ENCODE data around the gene TMEM25.
"Not testable (repeated sequence)": the region's sequence is repeated elsewhere in the genome, so short reads cannot be mapped to it uniquely, and the experiment has no call there.

The TMEM25 gene

GRCh38 chr11:118530683-118531596 is at the start of gene TMEM25:
TSS of gene TMEM25 (plus strand) at chr11:118531192. CDS start at chr11:118531802, 610 bp downstream.
- peak; percentile 47 for DNase-seq

GRCh38 chr11:118481238-118481637 is 49.8 kb upstream of the TMEM25 start:
- not testable (repeated sequence) for DNase-seq

GRCh38 chr11:118484405-118484804 is 46.6 kb upstream of the TMEM25 start:
- no peak for DNase-seq

GRCh38 chr11:118485273-118485672 is 45.7 kb upstream of the TMEM25 start:
- DNase-seq, result no peak

GRCh38 chr11:118488480-118489109 is 42.4 kb upstream of the TMEM25 start:
- DNase-seq, result peak; percentile 14

- no peak for DNase-seq
These were observed 40.0 kb upstream of the TMEM25 start for GRCh38 chr11:118491041-118491440.

- no peak for DNase-seq
These were observed 33.2 kb upstream of the TMEM25 start for GRCh38 chr11:118497831-118498230.

- DNase-seq, result no peak
These were observed 27.8 kb upstream of the TMEM25 start for GRCh38 chr11:118503216-118503615.

GRCh38 chr11:118511601-118512000 is 19.4 kb upstream of the TMEM25 start:
- DNase-seq, result no peak

- DNase-seq, result no peak
These were observed 16.9 kb upstream of the TMEM25 start for GRCh38 chr11:118514103-118514502.

GRCh38 chr11:118519549-118519948 is 11.4 kb upstream of the TMEM25 start:
- no peak for DNase-seq

GRCh38 chr11:118521892-118522311 is 9.1 kb upstream of the TMEM25 start:
- DNase-seq, result no peak

- DNase-seq, result no peak
These were observed 8.4 kb upstream of the TMEM25 start for GRCh38 chr11:118522571-118523072.

- DNase-seq, result no peak
These were observed 6.6 kb upstream of the TMEM25 start for GRCh38 chr11:118524356-118524755.

GRCh38 chr11:118524757-118525470 is 6.1 kb upstream of the TMEM25 start:
- DNase-seq, result no peak

GRCh38 chr11:118526688-118527087 is 4.3 kb upstream of the TMEM25 start:
- DNase-seq, result no peak

- DNase-seq, result no peak
These were observed 3.9 kb upstream of the TMEM25 start, which contains the start of gene TTC36 for GRCh38 chr11:118527109-118527508. TSS of gene TTC36 (plus strand) at chr11:118527474. CDS start at chr11:118527495, 21 bp downstream.

- no peak for DNase-seq
These were observed 2.5 kb upstream of the TMEM25 start for GRCh38 chr11:118528511-118528910.

GRCh38 chr11:118529584-118530175 is 1.3 kb upstream of the TMEM25 start:
- DNase-seq, result no peak

GRCh38 chr11:118530180-118530682 is 761 bp upstream of the TMEM25 start:
- DNase-seq, result no peak

GRCh38 chr11:118531597-118532084 is 649 bp downstream of the TMEM25 start:
- DNase-seq, result no peak

- no peak for DNase-seq
These were observed 1.1 kb downstream of the TMEM25 start for GRCh38 chr11:118532091-118532490.
